Measurements from ENCODE around the gene PIP4K2A. TPM values are rescaled to one million over a fixed set of nuclear protein-coding genes. Genes with fewer than 3 reads are reported as not detected.

The PIP4K2A gene
- total and polyA plus RNA-seq, 2 experiments from 2014 or later = 39.9 to 40.1 TPM

DNA sequence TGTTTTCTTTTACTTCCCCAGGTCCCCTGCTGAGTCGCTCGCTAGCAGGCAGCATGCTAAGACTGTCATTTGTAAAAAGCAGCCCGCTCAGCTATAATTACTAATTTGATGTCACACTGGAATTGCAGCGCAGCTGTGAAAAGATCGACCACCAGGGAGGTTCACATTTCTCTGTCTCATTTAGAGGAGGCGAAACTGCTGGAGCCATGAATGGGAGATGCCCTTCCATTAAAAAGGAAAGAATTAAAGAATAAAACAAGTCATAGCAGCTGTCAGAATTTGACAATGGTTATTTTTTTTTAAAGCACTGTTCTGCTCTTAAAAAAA lies 153.5 kb downstream of the PIP4K2A start:
- H3K4me3 ChIP-seq = no peak overlapping the region
- H4K20me1 ChIP-seq (replicated peaks; ENCODE audit: insufficient read depth) = peaks cover 4% of the 10 kb centered on the region; the same call in 1 of the 2 replicates
- H3K9me3 Mint-ChIP-seq = no peaks in the 10 kb centered on the region
- no peak overlapping the region for H3K4me3 Mint-ChIP-seq
- peaks cover 25% of the 10 kb centered on the region for H3K4me1 Mint-ChIP-seq
- H2AFZ ChIP-seq = no peak overlapping the region
- no peak overlapping the region for H3K27ac Mint-ChIP-seq
- no peaks in the 10 kb centered on the region for H3F3A ChIP-seq (replicated peaks; ENCODE audit: low read depth)
- H3K4me2 ChIP-seq = no peak overlapping the region
- H3K79me2 ChIP-seq (replicated peaks; ENCODE audit: insufficient read depth) = no peaks in the 10 kb centered on the region
- peaks cover 5% of the 10 kb centered on the region for H3K27me3 Mint-ChIP-seq (ENCODE audit: insufficient read depth, low read depth, poor library complexity)
- no peak overlapping the region for H3K27ac ChIP-seq (ENCODE audit: low read depth)
- peaks cover 4% of the 10 kb centered on the region; the same call in 2 of the 3 replicates for H3K36me3 Mint-ChIP-seq (ENCODE audit: low read depth)
- H3K27me3 ChIP-seq (ENCODE audit: insufficient read depth) = no peaks in the 10 kb centered on the region
- DNase-seq (ENCODE audit: low spot score) (no peak), ATAC-seq (no peak)
- H3K9me2 ChIP-seq (ENCODE audit: insufficient read depth) = no peaks in the 10 kb centered on the region
- no peaks in the 10 kb centered on the region for H3K36me3 ChIP-seq (ENCODE audit: insufficient read depth)
- no peaks in the 10 kb centered on the region; the same call in 1 of the 2 replicates for H3K4me1 ChIP-seq (ENCODE audit: insufficient read depth)
- TF ChIP-seq NANOG (IDR thresholded peaks at IDR 0.05; ENCODE audit: borderline replicate concordance) (no peak), EZH2 (IDR thresholded peaks at IDR 0.05; ENCODE audit: low read depth, unreplicated experiment) (no peak), JUNB (IDR thresholded peaks at IDR 0.05; ENCODE audit: unreplicated experiment) (no peak)
- TF ChIP-seq, protein P1, sequence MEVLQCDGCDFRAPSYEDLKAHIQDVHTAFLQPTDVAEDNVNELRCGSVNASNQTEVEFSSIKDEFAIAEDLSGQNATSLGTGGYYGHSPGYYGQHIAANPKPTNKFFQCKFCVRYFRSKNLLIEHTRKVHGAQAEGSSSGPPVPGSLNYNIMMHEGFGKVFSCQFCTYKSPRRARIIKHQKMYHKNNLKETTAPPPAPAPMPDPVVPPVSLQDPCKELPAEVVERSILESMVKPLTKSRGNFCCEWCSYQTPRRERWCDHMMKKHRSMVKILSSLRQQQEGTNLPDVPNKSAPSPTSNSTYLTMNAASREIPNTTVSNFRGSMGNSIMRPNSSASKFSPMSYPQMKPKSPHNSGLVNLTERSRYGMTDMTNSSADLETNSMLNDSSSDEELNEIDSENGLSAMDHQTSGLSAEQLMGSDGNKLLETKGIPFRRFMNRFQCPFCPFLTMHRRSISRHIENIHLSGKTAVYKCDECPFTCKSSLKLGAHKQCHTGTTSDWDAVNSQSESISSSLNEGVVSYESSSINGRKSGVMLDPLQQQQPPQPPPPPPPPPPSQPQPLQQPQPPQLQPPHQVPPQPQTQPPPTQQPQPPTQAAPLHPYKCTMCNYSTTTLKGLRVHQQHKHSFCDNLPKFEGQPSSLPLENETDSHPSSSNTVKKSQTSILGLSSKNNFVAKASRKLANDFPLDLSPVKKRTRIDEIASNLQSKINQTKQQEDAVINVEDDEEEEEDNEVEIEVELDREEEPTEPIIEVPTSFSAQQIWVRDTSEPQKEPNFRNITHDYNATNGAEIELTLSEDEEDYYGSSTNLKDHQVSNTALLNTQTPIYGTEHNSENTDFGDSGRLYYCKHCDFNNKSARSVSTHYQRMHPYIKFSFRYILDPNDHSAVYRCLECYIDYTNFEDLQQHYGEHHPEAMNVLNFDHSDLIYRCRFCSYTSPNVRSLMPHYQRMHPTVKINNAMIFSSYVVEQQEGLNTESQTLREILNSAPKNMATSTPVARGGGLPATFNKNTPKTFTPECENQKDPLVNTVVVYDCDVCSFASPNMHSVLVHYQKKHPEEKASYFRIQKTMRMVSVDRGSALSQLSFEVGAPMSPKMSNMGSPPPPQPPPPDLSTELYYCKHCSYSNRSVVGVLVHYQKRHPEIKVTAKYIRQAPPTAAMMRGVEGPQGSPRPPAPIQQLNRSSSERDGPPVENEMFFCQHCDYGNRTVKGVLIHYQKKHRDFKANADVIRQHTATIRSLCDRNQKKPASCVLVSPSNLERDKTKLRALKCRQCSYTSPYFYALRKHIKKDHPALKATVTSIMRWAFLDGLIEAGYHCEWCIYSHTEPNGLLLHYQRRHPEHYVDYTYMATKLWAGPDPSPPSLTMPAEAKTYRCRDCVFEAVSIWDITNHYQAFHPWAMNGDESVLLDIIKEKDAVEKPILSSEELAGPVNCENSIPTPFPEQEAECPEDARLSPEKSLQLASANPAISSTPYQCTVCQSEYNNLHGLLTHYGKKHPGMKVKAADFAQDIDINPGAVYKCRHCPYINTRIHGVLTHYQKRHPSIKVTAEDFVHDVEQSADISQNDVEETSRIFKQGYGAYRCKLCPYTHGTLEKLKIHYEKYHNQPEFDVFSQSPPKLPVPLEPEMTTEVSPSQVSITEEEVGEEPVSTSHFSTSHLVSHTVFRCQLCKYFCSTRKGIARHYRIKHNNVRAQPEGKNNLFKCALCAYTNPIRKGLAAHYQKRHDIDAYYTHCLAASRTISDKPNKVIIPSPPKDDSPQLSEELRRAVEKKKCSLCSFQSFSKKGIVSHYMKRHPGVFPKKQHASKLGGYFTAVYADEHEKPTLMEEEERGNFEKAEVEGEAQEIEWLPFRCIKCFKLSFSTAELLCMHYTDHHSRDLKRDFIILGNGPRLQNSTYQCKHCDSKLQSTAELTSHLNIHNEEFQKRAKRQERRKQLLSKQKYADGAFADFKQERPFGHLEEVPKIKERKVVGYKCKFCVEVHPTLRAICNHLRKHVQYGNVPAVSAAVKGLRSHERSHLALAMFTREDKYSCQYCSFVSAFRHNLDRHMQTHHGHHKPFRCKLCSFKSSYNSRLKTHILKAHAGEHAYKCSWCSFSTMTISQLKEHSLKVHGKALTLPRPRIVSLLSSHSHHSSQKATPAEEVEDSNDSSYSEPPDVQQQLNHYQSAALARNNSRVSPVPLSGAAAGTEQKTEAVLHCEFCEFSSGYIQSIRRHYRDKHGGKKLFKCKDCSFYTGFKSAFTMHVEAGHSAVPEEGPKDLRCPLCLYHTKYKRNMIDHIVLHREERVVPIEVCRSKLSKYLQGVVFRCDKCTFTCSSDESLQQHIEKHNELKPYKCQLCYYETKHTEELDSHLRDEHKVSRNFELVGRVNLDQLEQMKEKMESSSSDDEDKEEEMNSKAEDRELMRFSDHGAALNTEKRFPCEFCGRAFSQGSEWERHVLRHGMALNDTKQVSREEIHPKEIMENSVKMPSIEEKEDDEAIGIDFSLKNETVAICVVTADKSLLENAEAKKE (CRISPR knock-in tag; IDR thresholded peaks at IDR 0.05) = no peak

DNA sequence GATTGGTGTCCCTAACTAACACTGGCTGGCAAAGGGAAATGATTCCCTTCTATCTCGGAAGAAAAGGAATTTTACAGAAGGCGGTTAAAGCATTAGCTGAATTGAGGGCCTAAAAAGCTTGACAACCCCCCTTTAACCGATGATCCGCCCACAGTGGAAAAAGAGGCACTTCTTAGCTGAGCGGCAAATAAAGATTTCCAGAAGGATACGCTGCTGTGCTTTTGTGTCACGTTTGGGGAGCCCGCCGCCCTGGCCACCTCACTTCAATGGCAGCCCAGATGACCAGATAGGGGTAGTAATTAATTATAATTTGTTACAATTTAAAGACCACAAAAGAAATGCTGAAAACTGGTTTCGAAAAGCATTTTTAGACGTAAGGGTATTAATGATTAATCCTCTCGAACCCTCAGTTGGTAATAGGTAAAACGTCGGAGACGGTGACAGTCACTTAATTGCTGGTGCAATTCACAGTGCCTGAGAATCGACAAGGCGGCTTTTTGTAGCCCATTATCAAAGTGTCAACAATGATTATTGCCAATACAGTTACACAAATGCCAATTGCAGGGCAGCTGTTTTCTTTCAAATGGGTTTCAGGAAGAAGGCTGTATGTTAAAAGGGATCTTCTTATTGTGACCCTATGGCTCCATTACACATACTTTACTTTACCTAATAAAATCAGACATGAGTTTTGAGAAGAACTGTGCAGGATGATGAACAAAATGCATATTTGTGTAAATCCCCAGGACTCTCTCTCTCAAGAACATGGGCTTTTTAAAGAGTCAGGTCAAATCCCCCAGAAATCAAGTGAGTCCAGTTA lies 154.1 kb downstream of the PIP4K2A start:
- Histone ChIP-seq H3K27me3 (ENCODE audit: insufficient read depth) (no peaks in the 10 kb centered on the region), H3K9me2 (ENCODE audit: insufficient read depth) (no peaks in the 10 kb centered on the region), H2AFZ (no peak overlapping the region), H3K79me2 (replicated peaks; ENCODE audit: insufficient read depth) (no peaks in the 10 kb centered on the region), H3K4me2 (no peak overlapping the region), H3F3A (replicated peaks; ENCODE audit: low read depth) (no peaks in the 10 kb centered on the region), H3K36me3 (ENCODE audit: insufficient read depth) (no peaks in the 10 kb centered on the region), H3K27ac (ENCODE audit: low read depth) (no peak overlapping the region; the same call in 1 of the 2 replicates), H3K4me1 (ENCODE audit: insufficient read depth) (no peaks in the 10 kb centered on the region; the same call in 1 of the 2 replicates), H4K20me1 (replicated peaks; ENCODE audit: insufficient read depth) (peaks cover 4% of the 10 kb centered on the region; the same call in 1 of the 2 replicates), H3K4me3 (no peak overlapping the region)
- Mint-ChIP-seq H3K27ac (peak overlapping the region; percentile 64; the same call in 1 of the 2 replicates), H3K4me1 (peaks cover 24% of the 10 kb centered on the region), H3K9me3 (no peaks in the 10 kb centered on the region), H3K27me3 (ENCODE audit: insufficient read depth, low read depth, poor library complexity) (peaks cover 5% of the 10 kb centered on the region), H3K36me3 (ENCODE audit: low read depth) (peaks cover 4% of the 10 kb centered on the region; the same call in 2 of the 3 replicates), H3K4me3 (no peak overlapping the region)
- ATAC-seq (no peak), DNase-seq (ENCODE audit: low spot score) (no peak)
- no peak for TF ChIP-seq CREB1 (CRISPR knock-in tag; IDR thresholded peaks at IDR 0.05; ENCODE audit: low read depth)
- TF ChIP-seq, protein P2, sequence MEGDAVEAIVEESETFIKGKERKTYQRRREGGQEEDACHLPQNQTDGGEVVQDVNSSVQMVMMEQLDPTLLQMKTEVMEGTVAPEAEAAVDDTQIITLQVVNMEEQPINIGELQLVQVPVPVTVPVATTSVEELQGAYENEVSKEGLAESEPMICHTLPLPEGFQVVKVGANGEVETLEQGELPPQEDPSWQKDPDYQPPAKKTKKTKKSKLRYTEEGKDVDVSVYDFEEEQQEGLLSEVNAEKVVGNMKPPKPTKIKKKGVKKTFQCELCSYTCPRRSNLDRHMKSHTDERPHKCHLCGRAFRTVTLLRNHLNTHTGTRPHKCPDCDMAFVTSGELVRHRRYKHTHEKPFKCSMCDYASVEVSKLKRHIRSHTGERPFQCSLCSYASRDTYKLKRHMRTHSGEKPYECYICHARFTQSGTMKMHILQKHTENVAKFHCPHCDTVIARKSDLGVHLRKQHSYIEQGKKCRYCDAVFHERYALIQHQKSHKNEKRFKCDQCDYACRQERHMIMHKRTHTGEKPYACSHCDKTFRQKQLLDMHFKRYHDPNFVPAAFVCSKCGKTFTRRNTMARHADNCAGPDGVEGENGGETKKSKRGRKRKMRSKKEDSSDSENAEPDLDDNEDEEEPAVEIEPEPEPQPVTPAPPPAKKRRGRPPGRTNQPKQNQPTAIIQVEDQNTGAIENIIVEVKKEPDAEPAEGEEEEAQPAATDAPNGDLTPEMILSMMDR (conservative IDR thresholded peaks at IDR 0.05; ENCODE audit: low read depth in 2 of 2) = no peak
